22Rv1 (cell line): Measurements from ENCODE around the gene MAT2A.

Source experiments
- H3K27ac ChIP-seq: fragments of 450-650 bp; 2 replicates; pipeline ENCODE4 v1.5.1; 2017
- ZFX ChIP-seq: fragments of 450-650 bp; IDR thresholded peaks from 2 replicates; pipeline ENCODE4 v1.6.1; 2017; ENCODE audit warnings: antibody characterized with exemption, borderline replicate concordance
- TF ChIP-seq, protein P1 (sequence below): fragments of 450-650 bp; IDR thresholded peaks from 2 replicates; pipeline ENCODE4 v1.5.1; 2017; ENCODE audit warnings: mild to moderate bottlenecking

MAT2A gene

DNA sequence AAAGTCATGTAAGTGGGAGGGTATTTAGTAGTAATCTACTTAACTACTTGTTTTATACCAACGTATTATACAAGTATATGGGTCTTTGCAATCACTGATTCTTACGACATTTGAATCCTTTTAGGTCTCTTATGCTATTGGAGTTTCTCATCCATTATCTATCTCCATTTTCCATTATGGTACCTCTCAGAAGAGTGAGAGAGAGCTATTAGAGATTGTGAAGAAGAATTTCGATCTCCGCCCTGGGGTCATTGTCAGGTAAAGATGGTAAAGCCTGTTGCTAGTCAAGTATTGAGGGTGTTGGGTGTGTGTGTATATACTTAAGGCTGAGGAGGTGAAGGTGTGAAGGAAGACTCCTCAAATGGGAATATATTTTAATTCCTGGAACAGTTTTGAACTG is 3.8 kb downstream of the MAT2A start:
- peak overlapping the region; percentile 71; the same call in 1 of the 2 replicates for H3K27ac ChIP-seq
- TF ChIP-seq, protein P1, sequence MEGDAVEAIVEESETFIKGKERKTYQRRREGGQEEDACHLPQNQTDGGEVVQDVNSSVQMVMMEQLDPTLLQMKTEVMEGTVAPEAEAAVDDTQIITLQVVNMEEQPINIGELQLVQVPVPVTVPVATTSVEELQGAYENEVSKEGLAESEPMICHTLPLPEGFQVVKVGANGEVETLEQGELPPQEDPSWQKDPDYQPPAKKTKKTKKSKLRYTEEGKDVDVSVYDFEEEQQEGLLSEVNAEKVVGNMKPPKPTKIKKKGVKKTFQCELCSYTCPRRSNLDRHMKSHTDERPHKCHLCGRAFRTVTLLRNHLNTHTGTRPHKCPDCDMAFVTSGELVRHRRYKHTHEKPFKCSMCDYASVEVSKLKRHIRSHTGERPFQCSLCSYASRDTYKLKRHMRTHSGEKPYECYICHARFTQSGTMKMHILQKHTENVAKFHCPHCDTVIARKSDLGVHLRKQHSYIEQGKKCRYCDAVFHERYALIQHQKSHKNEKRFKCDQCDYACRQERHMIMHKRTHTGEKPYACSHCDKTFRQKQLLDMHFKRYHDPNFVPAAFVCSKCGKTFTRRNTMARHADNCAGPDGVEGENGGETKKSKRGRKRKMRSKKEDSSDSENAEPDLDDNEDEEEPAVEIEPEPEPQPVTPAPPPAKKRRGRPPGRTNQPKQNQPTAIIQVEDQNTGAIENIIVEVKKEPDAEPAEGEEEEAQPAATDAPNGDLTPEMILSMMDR: no peak
- no peak for TF ChIP-seq ZFX

DNA sequence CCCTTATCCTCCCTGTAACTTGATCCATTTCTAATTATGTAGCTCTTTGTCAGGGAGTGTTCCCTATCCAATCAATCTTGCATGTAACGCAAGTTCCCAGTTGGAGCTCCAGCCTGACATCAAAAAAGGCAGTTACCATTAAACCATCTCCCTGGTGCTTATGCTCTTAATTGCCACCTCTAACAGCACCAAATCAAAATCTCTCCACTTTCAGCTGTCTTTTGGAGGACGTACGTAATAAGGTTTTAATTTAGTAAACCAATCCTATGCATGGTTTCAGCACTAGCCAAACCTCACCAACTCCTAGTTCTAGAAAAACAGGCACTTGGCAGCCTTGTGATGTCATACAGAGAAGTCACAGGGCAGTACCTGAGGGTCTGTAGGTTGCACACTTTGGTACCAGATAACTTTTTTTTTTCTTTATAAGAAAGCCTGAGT is 5.3 kb downstream of the MAT2A start:
- peak overlapping the region; percentile 71 for H3K27ac ChIP-seq

DNA sequence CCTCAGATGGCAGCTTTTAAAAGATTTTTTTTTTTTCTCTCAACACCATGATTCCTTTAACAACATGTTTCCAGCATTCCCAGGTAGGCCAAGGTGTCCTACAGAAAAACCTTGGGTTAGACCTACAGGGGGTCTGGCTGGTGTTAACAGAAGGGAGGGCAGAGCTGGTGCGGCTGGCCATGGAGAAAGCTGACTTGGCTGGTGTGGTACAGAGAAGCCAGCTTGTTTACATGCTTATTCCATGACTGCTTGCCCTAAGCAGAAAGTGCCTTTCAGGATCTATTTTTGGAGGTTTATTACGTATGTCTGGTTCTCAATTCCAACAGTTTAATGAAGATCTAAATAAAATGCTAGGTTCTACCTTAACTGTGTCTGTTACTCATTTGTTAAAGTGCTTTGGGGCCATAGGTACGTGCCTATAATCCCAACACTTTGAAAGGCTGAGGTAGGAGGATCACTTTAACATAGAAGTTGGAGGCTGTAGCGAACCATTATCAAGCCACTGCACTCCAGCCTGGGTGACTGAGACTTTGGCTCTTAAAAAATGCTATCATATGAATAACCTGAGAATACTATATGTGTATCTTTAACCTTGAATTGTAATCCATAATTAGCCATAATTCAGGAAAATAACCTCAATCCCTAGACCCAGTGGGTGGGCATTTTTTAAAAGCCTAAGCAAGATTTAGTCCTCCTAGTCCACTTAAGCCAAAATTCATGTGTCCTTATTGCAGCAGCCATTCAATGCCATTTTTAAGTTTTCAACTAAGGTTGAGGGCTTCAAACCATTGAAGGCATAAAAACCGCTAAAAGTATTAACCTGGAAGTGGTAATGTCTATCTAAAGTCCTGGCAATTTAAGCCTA is 6.2 kb downstream of the MAT2A start:
- peak overlapping the region; percentile 71 for H3K27ac ChIP-seq

DNA sequence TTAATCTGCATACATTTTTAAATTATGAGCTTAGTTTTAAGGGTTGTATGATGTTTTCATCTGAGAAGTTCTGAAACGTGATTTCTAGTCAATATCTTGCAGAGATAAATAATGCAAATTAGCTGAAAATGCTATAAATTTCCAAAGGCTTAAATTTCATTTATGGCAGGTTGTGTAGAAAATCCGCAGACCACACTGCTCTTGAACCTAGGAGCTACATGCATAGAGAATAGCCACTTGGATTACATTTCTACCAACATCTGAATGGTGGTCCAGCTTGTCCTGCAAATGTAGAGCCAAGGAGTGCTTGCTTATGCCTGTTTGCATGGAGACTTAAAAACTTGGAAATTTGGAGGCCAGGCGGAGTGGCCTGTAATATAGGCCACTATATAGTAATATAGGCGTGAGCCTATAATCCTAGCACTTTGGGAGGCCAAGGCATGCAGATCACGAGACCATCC is 6.8 kb downstream of the MAT2A start:
- peak overlapping the region; percentile 71 for H3K27ac ChIP-seq
- TF ChIP-seq, protein P1: no peak
- no peak for TF ChIP-seq ZFX

DNA sequence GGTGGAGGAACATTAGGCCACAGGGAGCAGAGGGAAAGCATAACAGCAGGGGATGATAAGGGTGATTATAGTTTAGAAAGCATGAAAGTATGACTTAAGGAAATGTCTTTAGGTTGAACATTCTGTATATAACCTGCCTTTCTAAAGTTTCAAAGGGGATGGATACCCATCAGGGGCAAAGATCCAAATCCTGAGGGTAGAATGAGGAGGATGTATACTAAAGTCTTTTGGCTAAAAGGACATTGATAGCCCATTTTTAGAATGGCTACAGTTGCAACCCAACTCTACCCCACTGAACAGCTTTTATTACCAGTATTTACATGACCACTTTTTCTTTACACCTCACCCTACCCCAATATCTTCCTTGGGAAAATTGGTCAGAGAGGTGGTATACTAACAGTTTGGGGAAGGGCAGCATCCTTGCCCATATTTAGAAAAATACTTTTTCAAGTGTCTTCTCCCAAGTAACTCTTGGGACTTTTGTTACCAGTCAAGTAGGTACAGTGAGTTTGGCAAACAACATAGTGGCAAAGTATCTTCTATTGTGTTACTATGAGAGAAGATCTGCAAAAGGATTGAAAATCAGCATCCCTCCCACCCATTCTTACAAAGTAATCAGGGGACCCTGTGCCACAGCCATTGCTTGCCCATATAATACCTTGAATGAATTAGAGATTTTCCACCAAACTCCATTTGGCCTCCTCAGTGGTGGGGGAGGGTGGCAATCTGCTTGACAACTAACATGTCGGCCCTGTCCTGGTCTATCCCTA is 8.3 kb downstream of the MAT2A start:
- peak overlapping the region; percentile 71 for H3K27ac ChIP-seq
- TF ChIP-seq ZFX: no peak
- TF ChIP-seq, protein P1: no peak

DNA sequence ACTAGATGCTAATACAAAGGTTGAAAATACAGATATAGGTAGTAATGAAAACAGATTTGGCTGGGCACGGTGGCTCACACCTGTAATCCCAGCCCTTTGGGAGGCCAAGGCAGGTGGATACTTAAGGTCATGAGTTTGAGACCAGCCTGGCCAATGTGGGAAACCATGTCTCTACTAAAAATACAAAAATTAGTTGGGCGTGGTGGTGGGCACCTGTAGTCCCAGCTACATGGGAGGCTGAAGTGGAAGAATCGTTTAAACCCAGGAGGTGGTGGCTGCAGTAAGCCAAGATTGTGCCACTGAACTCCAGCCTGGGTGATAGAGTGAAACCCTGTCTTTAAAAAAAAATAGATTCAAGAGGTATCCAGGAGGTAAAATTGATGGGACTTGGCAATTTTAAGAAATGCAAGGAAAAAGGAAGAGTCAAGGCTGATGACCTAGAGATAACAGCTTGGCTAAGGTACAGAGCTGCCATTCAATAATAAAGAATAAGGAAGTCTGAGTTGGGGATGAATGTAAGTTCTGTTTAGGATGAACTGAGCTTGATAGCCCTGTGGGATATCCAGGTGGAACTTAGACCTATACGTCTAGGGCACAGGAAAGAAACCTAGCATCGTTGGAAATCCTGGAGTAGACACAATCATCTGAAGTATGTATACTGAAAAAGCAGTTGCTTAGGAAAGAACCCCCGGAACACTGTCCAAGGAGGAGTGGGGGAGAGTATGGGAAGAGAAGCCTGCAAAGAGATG is 9.1 kb downstream of the MAT2A start:
- peak overlapping the region; percentile 71 for H3K27ac ChIP-seq
- TF ChIP-seq, protein P1: no peak
- no peak for TF ChIP-seq ZFX

DNA sequence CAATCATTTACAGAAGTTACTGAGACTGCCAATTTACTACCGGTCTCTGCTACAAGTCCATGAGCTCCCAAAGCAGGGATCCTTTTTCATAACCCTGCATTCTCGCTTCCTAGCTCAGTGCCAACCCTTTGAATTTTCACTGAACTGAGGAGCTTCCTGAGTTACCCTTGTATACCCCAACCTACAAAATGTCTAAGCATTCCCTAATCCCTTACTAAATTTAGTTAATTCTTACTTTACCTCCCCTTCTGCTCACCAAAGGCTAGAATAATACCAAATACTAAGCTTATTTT is 9.6 kb downstream of the MAT2A start:
- TF ChIP-seq, protein P1: no peak
- TF ChIP-seq ZFX: no peak
- peak overlapping the region; percentile 71 for H3K27ac ChIP-seq

DNA sequence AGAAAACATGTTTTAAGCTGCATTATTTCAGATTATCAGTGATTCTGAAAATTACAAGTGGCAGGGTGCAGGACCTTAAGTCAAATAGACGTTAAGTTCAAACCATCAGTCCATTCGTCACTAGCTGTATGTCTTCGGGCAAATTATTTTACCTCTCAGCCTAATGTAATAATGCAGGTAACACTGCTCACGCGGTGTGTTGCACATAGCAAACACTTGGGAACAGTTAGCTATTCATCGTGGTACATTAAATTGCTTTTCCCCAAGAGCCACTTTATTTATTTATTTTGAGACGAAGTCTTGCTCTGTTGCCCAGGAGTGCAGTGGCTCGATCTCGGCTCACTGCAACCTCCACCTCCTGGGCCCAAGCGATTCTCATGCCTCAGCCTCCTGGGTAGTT is 10.1 kb downstream of the MAT2A start:
- TF ChIP-seq, protein P1: no peak
- no peak for TF ChIP-seq ZFX
- H3K27ac ChIP-seq: peak overlapping the region; percentile 71; the same call in 1 of the 2 replicates
